Thyroid gland (tissue), 4 donors: Measurements from ENCODE around the gene EEFSEC.

ENCODE experiments used
- CTCF ChIP-seq, 6 experiments: fragments of 200-600 bp in 3 of 6; fragments of 450-650 bp in 3 of 6; sonication (generic) in 3 of 6; IDR thresholded peaks; one replicate each; pipeline ENCODE4 v1.5.1; 2016 to 2019; ENCODE audit warnings: antibody characterized with exemption in 6 of 6, mild to moderate bottlenecking in 2 of 6, inconsistent platforms in 1 of 6, moderate library complexity in 1 of 6
- POLR2A ChIP-seq, 2 donors: fragments of 450-650 bp; IDR thresholded peaks; one replicate each; pipeline ENCODE4 v1.6.1; 2017; ENCODE audit warnings: antibody characterized with exemption in 2 of 2, mild to moderate bottlenecking in 2 of 2, moderate library complexity in 1 of 2

- TF ChIP-seq CTCF (IDR thresholded peaks at IDR 0.05) (no peak), POLR2A (IDR thresholded peaks at IDR 0.05) (no peak)
Measured at GRCh38 chr3:128316481-128316891, 163.2 kb downstream of the EEFSEC start.
